HCT116 (cell line): ENCODE results near the gene SEPTIN12. TPM values are rescaled to one million over a fixed set of nuclear protein-coding genes. Genes with fewer than 3 reads are reported as not detected.

ENCODE experiments used
- ATAC-seq: fragments of 200-7000 bp; cut with Tn5 transposase; 2 replicates; pipeline ENCODE4 v1.9.1; 2020; ENCODE audit warnings: mild to moderate bottlenecking, moderate library complexity
- BruUV-seq: library from RNA; stranded (reverse); fragments of 400-500 nt; replicated peaks from 2 replicates; lab custom pipeline; 2021; lab: Mats Ljungman, UMichigan
- CTCF ChIA-PET: fragments of 300-600 bp; sonication (Branson Sonifier 250); formaldehyde crosslinking; loops from one replicate; lab custom pipeline; 2021; ENCODE audit warnings: antibody characterized with exemption; lab: Charles Lee
- POLR2A ChIA-PET: fragments of 300-600, 350-600 bp; sonication (Branson Sonifier 250); formaldehyde crosslinking; loops from one replicate; lab custom pipeline; 2021; ENCODE audit warnings: antibody characterized with exemption; lab: Charles Lee
- RAD21 ChIA-PET, 2 experiments: fragments of 300-600 bp; sonication (Branson Sonifier 250); formaldehyde crosslinking; loops; one replicate each; lab custom pipeline; 2023; ENCODE audit warnings: low total read pairs in 2 of 2; ENCODE audit not compliant: uncharacterized antibody in 2 of 2, unreplicated experiment in 2 of 2, low non-redundant PET in 1 of 2; lab: Charles Lee
- DNase-seq: peaks from one replicate; pipeline ENCODE4 v3.0.0-alpha.2; 2010; ENCODE audit warnings: low read depth, low spot score
- H2AFZ ChIP-seq: fragments of 200-600 bp; shearing (Covaris generic), sonication (generic); 2 replicates; pipeline ENCODE4 v1.6.1; 2017; ENCODE audit warnings: low read depth, mixed run types, mixed read lengths, antibody characterized with exemption, low read length; ENCODE audit not compliant: poor library complexity, severe bottlenecking
- H3K27ac ChIP-seq: 2 replicates; pipeline ENCODE4 v1.5.1; 2012; ENCODE audit warnings: low read depth, low read length
- H3K27me3 ChIP-seq: fragments of 200-600 bp; sonication (generic); 2 replicates; pipeline ENCODE4 v1.6.1; 2016; ENCODE audit warnings: mixed run types, low read length, mixed read lengths; ENCODE audit not compliant: insufficient read depth
- H3K36me3 ChIP-seq, 2 experiments: fragments of 200-500 bp in 1 of 2; fragments of 200-600 bp in 1 of 2; sonication (Bioruptor generic) in 1 of 2; sonication (generic) in 1 of 2; 2 replicates each; pipeline versions ENCODE4 v1.5.1 to v1.6.1; 2014 to 2016; ENCODE audit warnings: low read length in 2 of 2, inconsistent platforms in 1 of 2, mixed read lengths in 1 of 2, mixed run types in 1 of 2; ENCODE audit not compliant: insufficient read depth in 2 of 2, control insufficient read depth in 1 of 2
- H3K4me1 ChIP-seq, 2 experiments: fragments of 200-600 bp in 1 of 2; sonication (generic) in 1 of 2; 2 replicates each; pipeline versions ENCODE4 v1.5.1 to v1.6.1; 2012 to 2017; ENCODE audit warnings: low read length in 2 of 2, inconsistent platforms in 1 of 2, mild to moderate bottlenecking in 1 of 2, mixed read lengths in 1 of 2, mixed run types in 1 of 2, moderate library complexity in 1 of 2; ENCODE audit not compliant: insufficient read depth in 2 of 2, control insufficient read depth in 1 of 2
- H3K4me2 ChIP-seq: fragments of 200-600 bp; sonication (generic); 2 replicates; pipeline ENCODE4 v1.6.1; 2017; ENCODE audit warnings: mixed run types, low read length, mixed read lengths
- H3K4me3 ChIP-seq, 2 experiments: fragments of 200-600 bp in 1 of 2; sonication (generic) in 1 of 2; replicated peaks in 1 of 2; 2 replicates each; pipeline ENCODE4 v1.5.1; 2011 to 2016; ENCODE audit warnings: low read length in 2 of 2, control low read depth in 1 of 2, low read depth in 1 of 2, mild to moderate bottlenecking in 1 of 2, mixed read lengths in 1 of 2, mixed run types in 1 of 2
- H3K79me2 ChIP-seq: fragments of 200-600 bp; sonication (generic); 2 replicates; pipeline ENCODE4 v1.6.1; 2017; ENCODE audit warnings: mild to moderate bottlenecking, mixed run types, low read length, moderate library complexity, mixed read lengths; ENCODE audit not compliant: insufficient read depth
- H3K9ac ChIP-seq: fragments of 200-600 bp; sonication (generic); 2 replicates; pipeline ENCODE4 v1.6.1; 2016; ENCODE audit warnings: low read length, mixed read lengths
- H3K9me2 ChIP-seq: fragments of 200-600 bp; sonication (generic), shearing (Covaris generic); 2 replicates; pipeline ENCODE4 v1.6.1; 2017; ENCODE audit warnings: mixed run types, mild to moderate bottlenecking, moderate library complexity; ENCODE audit not compliant: insufficient read depth
- H3K9me3 ChIP-seq, 2 experiments: fragments of 200-500 bp in 1 of 2; fragments of 200-600 bp in 1 of 2; sonication (Bioruptor generic) in 1 of 2; sonication (generic) in 1 of 2; 2 replicates each; pipeline ENCODE4 v1.6.1; 2014 to 2017; ENCODE audit warnings: low read length in 2 of 2, mixed read lengths in 2 of 2, inconsistent platforms in 1 of 2, low read depth in 1 of 2, mild to moderate bottlenecking in 1 of 2, mixed run types in 1 of 2, moderate library complexity in 1 of 2; ENCODE audit not compliant: control insufficient read depth in 1 of 2, insufficient read depth in 1 of 2
- H4K20me1 ChIP-seq: fragments of 200-600 bp; sonication (generic), shearing (Covaris generic); 2 replicates; pipeline ENCODE4 v1.6.1; 2017; ENCODE audit warnings: mixed run types, mild to moderate bottlenecking, moderate library complexity; ENCODE audit not compliant: insufficient read depth
- ATF3 ChIP-seq: IDR thresholded peaks from 2 replicates; pipeline ENCODE4 v1.6.1; 2012
- CBX3 ChIP-seq: IDR thresholded peaks from 2 replicates; pipeline ENCODE4 v1.6.1; 2012; ENCODE audit warnings: low read depth
- CTCF ChIP-seq, 3 experiments: fragments of 200-600 bp in 1 of 3; sonication (generic) in 1 of 3; IDR thresholded peaks in 2 of 3; conservative IDR thresholded peaks in 1 of 3; 2 replicates each; pipeline ENCODE4 v1.5.1; 2012 to 2017; ENCODE audit warnings: low read depth in 2 of 3, low read length in 2 of 3, antibody characterized with exemption in 1 of 3, borderline replicate concordance in 1 of 3, control low read depth in 1 of 3, mild to moderate bottlenecking in 1 of 3, mixed read lengths in 1 of 3, mixed run types in 1 of 3, moderate library complexity in 1 of 3; ENCODE audit not compliant: insufficient read depth in 1 of 3
- EZH2 ChIP-seq: fragments of 200-600 bp; sonication (generic); IDR thresholded peaks from 2 replicates; pipeline ENCODE4 v1.6.1; 2017; ENCODE audit warnings: antibody characterized with exemption, mixed run types
- FOSL1 ChIP-seq: IDR thresholded peaks from 2 replicates; pipeline ENCODE4 v1.6.1; 2012; ENCODE audit warnings: low read depth
- JUND ChIP-seq: IDR thresholded peaks from 2 replicates; pipeline ENCODE4 v1.6.1; 2012
- MAX ChIP-seq: IDR thresholded peaks from 2 replicates; pipeline ENCODE4 v1.6.1; 2012
- POLR2A ChIP-seq: IDR thresholded peaks from 2 replicates; pipeline ENCODE4 v1.7.0; 2011; ENCODE audit warnings: borderline replicate concordance; ENCODE audit not compliant: insufficient read depth, insufficient read length; ENCODE audit errors: extremely low read depth
- POLR2AphosphoS5 ChIP-seq: IDR thresholded peaks from 2 replicates; pipeline ENCODE4 v1.6.1; 2011; ENCODE audit warnings: mild to moderate bottlenecking, low read depth, low read length, moderate library complexity
- SIN3A ChIP-seq: IDR thresholded peaks from 2 replicates; pipeline ENCODE4 v1.6.1; 2012; ENCODE audit warnings: low read depth
- SRF ChIP-seq: IDR thresholded peaks from 2 replicates; pipeline ENCODE4 v1.6.1; 2012; ENCODE audit warnings: low read depth
- TCF7L2 ChIP-seq: IDR thresholded peaks from 2 replicates; pipeline ENCODE4 v1.7.0; 2011; ENCODE audit warnings: borderline replicate concordance, inconsistent platforms; ENCODE audit not compliant: insufficient read depth, insufficient read length; ENCODE audit errors: extremely low read depth
- ZBTB33 ChIP-seq: IDR thresholded peaks from 2 replicates; pipeline ENCODE4 v1.6.1; 2011; ENCODE audit warnings: mild to moderate bottlenecking, low read length, moderate library complexity; ENCODE audit not compliant: insufficient replicate concordance; ENCODE audit errors: extremely low read depth
- ZFX ChIP-seq: fragments of 450-650 bp; IDR thresholded peaks from 2 replicates; pipeline ENCODE4 v1.6.1; 2017
- ZNF274 ChIP-seq: fragments of 200-500 bp; sonication (Bioruptor generic); IDR thresholded peaks from 2 replicates; pipeline ENCODE4 v1.6.1; 2014; ENCODE audit warnings: mild to moderate bottlenecking, low read depth, low read length, inconsistent platforms
- intact Hi-C: fragments of 100-400 bp; cut with micrococcal nuclease; formaldehyde crosslinking; loops from 2 replicates; pipeline ENCODE4 v1.10.0; 2022
- total RNA-seq: library from RNA; stranded (reverse); gene quantifications from one replicate; pipeline ENCODE4 v1.2.1, GENCODE V29; 2021; ENCODE audit not compliant: unreplicated experiment

Gene SEPTIN12
- total RNA-seq, 1 experiment from 2014 or later: not detected

GRCh38 chr16:4778050-4778392 is 10.1 kb downstream of the SEPTIN12 start:
- Histone ChIP-seq H3K79me2 (no peaks in the 10 kb centered on the region), H4K20me1 (no peaks in the 10 kb centered on the region), H3K9ac (no peak overlapping the region), H3K27ac (no peak overlapping the region), H2AFZ (no peak overlapping the region), H3K9me2 (no peaks in the 10 kb centered on the region), H3K4me1 (peaks cover 3 to 12% of the 10 kb centered on the region in 2 experiments; a peak in 3 of 4 replicates), H3K36me3 (no peaks in the 10 kb centered on the region), H3K27me3 (no peaks in the 10 kb centered on the region), H3K9me3 (no peaks in the 10 kb centered on the region), H3K4me3 (no peak overlapping the region), H3K4me2 (no peak overlapping the region)
- CTCF ChIA-PET: no interaction called here
- ATAC-seq (no peak), DNase-seq (no peak)
- BruUV-seq: no TSS peak
- POLR2A ChIA-PET: no interaction called here
- RAD21 ChIA-PET: no interaction called here
- TF ChIP-seq ATF3 (no peak), EZH2 (no peak), POLR2AphosphoS5 (no peak), POLR2A (no peak), ZNF274 (no peak), ZFX (no peak), CTCF (IDR thresholded peaks at IDR 0.05 in 2 of 3, conservative IDR thresholded peaks at IDR 0.05 in 1 of 3; ENCODE audit: borderline replicate concordance in 1 of 3, insufficient read depth in 1 of 3, low read depth in 2 of 3, low read length in 2 of 3) (no peak), FOSL1 (no peak), SIN3A (no peak), TCF7L2 (no peak), JUND (no peak), MAX (no peak), SRF (no peak), CBX3 (no peak), ZBTB33 (no peak)
- intact Hi-C loops: no loop called here
